ENCODE measurements around the gene TUBB3. TPM values are rescaled to one million over a fixed set of nuclear protein-coding genes. Genes with fewer than 3 reads are reported as not detected.

The TUBB3 gene
- total and polyA plus RNA-seq, 7 experiments from 2014 or later: 0.22 to 2.8 (median 0.48) TPM; not detected in 4

GRCh38 chr16:89892635-89893034, 30.5 kb upstream of the TUBB3 start:
- ATAC-seq: no peak
- no peak overlapping the region for H3K27ac ChIP-seq (ENCODE audit: low read depth, low read length)
- peaks cover 0 to 5% of the 10 kb centered on the region in 2 donors for H3K4me1 ChIP-seq (ENCODE audit: control insufficient read depth in 2 of 2, insufficient read depth in 2 of 2, low read length in 2 of 2)
- Mint-ChIP-seq H3K4me3 (no peak overlapping the region), H3K4me1 (peaks cover 0 to 8% (median 5%) of the 10 kb centered on the region in 7 donors), H3K27me3 (no peaks in the 10 kb centered on the region), H3K27ac (peak overlapping the region in 1 of 9 donors; percentile 56), H3K36me3 (peaks cover 0 to 16% (median 9%) of the 10 kb centered on the region in 5 donors), H3K9me3 (no peaks in the 10 kb centered on the region)
- intact Hi-C loops (cut with micrococcal nuclease): no loop called here
- H3K36me3 ChIP-seq (ENCODE audit: control insufficient read depth in 2 of 3, insufficient read depth in 3 of 3, low read length in 3 of 3): peaks cover 6 to 85% (median 6%) of the 10 kb centered on the region in 3 experiments
- POLR2A ChIA-PET: no interaction called here
- H3K4me3 ChIP-seq (ENCODE audit: low read length): no peak overlapping the region
- no peaks in the 10 kb centered on the region for H3K27me3 ChIP-seq (ENCODE audit: control insufficient read depth in 2 of 2, insufficient read depth in 2 of 2, low read length in 2 of 2)
- DNase-seq: no peak
- CTCF ChIA-PET: no interaction called here
- H3K9me3 ChIP-seq (ENCODE audit: control insufficient read depth in 2 of 3, low read length in 3 of 3): no peaks in the 10 kb centered on the region

GRCh38 chr16:89893642-89894548, 29.2 kb upstream of the TUBB3 start:
- H3K4me3 ChIP-seq (ENCODE audit: low read length): no peak overlapping the region
- H3K9me3 ChIP-seq (ENCODE audit: control insufficient read depth in 2 of 3, low read length in 3 of 3): no peaks in the 10 kb centered on the region
- Mint-ChIP-seq H3K27ac (peak overlapping the region in 1 of 9 donors; percentile 57), H3K4me3 (no peak overlapping the region), H3K4me1 (peaks cover 0 to 8% (median 5%) of the 10 kb centered on the region in 7 donors), H3K36me3 (peaks cover 2 to 16% (median 11%) of the 10 kb centered on the region in 5 donors), H3K9me3 (no peaks in the 10 kb centered on the region), H3K27me3 (no peaks in the 10 kb centered on the region)
- H3K27me3 ChIP-seq (ENCODE audit: control insufficient read depth in 2 of 2, insufficient read depth in 2 of 2, low read length in 2 of 2): no peaks in the 10 kb centered on the region
- CTCF ChIA-PET: interaction anchor here (0.6 kb wide), 1 partner anchor 134 kb away, joined by 3 read pairs; no protein-coding TSS in a partner anchor
- intact Hi-C loops (cut with micrococcal nuclease): no loop called here
- DNase-seq (no peak), ATAC-seq (peak; percentile 22)
- H3K4me1 ChIP-seq (ENCODE audit: control insufficient read depth in 2 of 2, insufficient read depth in 2 of 2, low read length in 2 of 2): peaks cover 0 to 5% of the 10 kb centered on the region in 2 donors
- H3K36me3 ChIP-seq (ENCODE audit: control insufficient read depth in 2 of 3, insufficient read depth in 3 of 3, low read length in 3 of 3): peaks cover 11 to 89% (median 15%) of the 10 kb centered on the region in 3 experiments
- POLR2A ChIA-PET: no interaction called here
- no peak overlapping the region for H3K27ac ChIP-seq (ENCODE audit: low read depth, low read length)

- peak overlapping the region in 1 of 9 donors; percentile 10 for H3K27ac Mint-ChIP-seq
- H3K9me3 ChIP-seq (ENCODE audit: control insufficient read depth in 2 of 3, low read length in 3 of 3): no peaks in the 10 kb centered on the region
- peaks cover 8 to 24% (median 14%) of the 10 kb centered on the region in 5 donors for H3K36me3 Mint-ChIP-seq
Observed at GRCh38 chr16:89895482-89896250, 27.5 kb upstream of the TUBB3 start.

GRCh38 chr16:89897204-89897603, 25.9 kb upstream of the TUBB3 start:
- peaks cover 19 to 89% (median 23%) of the 10 kb centered on the region in 3 experiments for H3K36me3 ChIP-seq (ENCODE audit: control insufficient read depth in 2 of 3, insufficient read depth in 3 of 3, low read length in 3 of 3)
- no peaks in the 10 kb centered on the region for H3K4me1 Mint-ChIP-seq
- no peak overlapping the region for H3K4me3 ChIP-seq (ENCODE audit: low read length)
- H3K9me3 ChIP-seq (ENCODE audit: control insufficient read depth in 2 of 3, low read length in 3 of 3): no peaks in the 10 kb centered on the region
- ATAC-seq (no peak), DNase-seq (no peak)
- POLR2A ChIA-PET: no interaction called here
- H3K27ac ChIP-seq (ENCODE audit: low read depth, low read length): no peak overlapping the region
- no peaks in the 10 kb centered on the region for H3K27me3 Mint-ChIP-seq
- peaks cover 8 to 19% (median 12%) of the 10 kb centered on the region in 5 donors for H3K36me3 Mint-ChIP-seq
- no peak overlapping the region for H3K27ac Mint-ChIP-seq
- no peaks in the 10 kb centered on the region for H3K9me3 Mint-ChIP-seq
- H3K4me1 ChIP-seq (ENCODE audit: control insufficient read depth in 2 of 2, insufficient read depth in 2 of 2, low read length in 2 of 2): no peaks in the 10 kb centered on the region
- intact Hi-C loops (cut with micrococcal nuclease): no loop called here
- H3K4me3 Mint-ChIP-seq: no peak overlapping the region
- no peaks in the 10 kb centered on the region for H3K27me3 ChIP-seq (ENCODE audit: control insufficient read depth in 2 of 2, insufficient read depth in 2 of 2, low read length in 2 of 2)
- CTCF ChIA-PET: no interaction called here

More at GRCh38 chr16:89895482-89896250, 27.5 kb upstream of the TUBB3 start:
- intact Hi-C loops (cut with micrococcal nuclease): no loop called here
- H3K4me1 Mint-ChIP-seq: peaks cover 0 to 3% (median 0%) of the 10 kb centered on the region in 7 donors
- POLR2A ChIA-PET: no interaction called here
- DNase-seq (no peak), ATAC-seq (no peak)
- no peak overlapping the region for H3K4me3 ChIP-seq (ENCODE audit: low read length)
- peaks cover 18 to 98% (median 19%) of the 10 kb centered on the region in 3 experiments for H3K36me3 ChIP-seq (ENCODE audit: control insufficient read depth in 2 of 3, insufficient read depth in 3 of 3, low read length in 3 of 3)
- no peaks in the 10 kb centered on the region for H3K27me3 ChIP-seq (ENCODE audit: control insufficient read depth in 2 of 2, insufficient read depth in 2 of 2, low read length in 2 of 2)
- H3K27ac ChIP-seq (ENCODE audit: low read depth, low read length): no peak overlapping the region
- H3K27me3 Mint-ChIP-seq: no peaks in the 10 kb centered on the region
- H3K9me3 Mint-ChIP-seq: no peaks in the 10 kb centered on the region
- H3K4me3 Mint-ChIP-seq: no peak overlapping the region
- CTCF ChIA-PET: no interaction called here
- no peaks in the 10 kb centered on the region for H3K4me1 ChIP-seq (ENCODE audit: control insufficient read depth in 2 of 2, insufficient read depth in 2 of 2, low read length in 2 of 2)

- Mint-ChIP-seq H3K27ac (peak overlapping the region in 1 of 9 donors; percentile 21), H3K36me3 (peaks cover 8 to 19% (median 12%) of the 10 kb centered on the region in 5 donors)
- CTCF ChIA-PET: no interaction called here
Observed at GRCh38 chr16:89898201-89898967, 24.8 kb upstream of the TUBB3 start.

GRCh38 chr16:89899879-89900481, 23.2 kb upstream of the TUBB3 start:
- ChIA-PET POLR2A (no interaction called here), CTCF (no interaction called here)
- Histone ChIP-seq H3K36me3 (ENCODE audit: control insufficient read depth in 2 of 3, insufficient read depth in 3 of 3, low read length in 3 of 3) (peaks cover 19 to 82% (median 26%) of the 10 kb centered on the region in 3 experiments), H3K9me3 (ENCODE audit: control insufficient read depth in 2 of 3, low read length in 3 of 3) (no peaks in the 10 kb centered on the region), H3K27me3 (ENCODE audit: control insufficient read depth in 2 of 2, insufficient read depth in 2 of 2, low read length in 2 of 2) (no peaks in the 10 kb centered on the region), H3K4me1 (ENCODE audit: control insufficient read depth in 2 of 2, insufficient read depth in 2 of 2, low read length in 2 of 2) (no peaks in the 10 kb centered on the region), H3K4me3 (ENCODE audit: low read length) (no peak overlapping the region), H3K27ac (ENCODE audit: low read depth, low read length) (no peak overlapping the region)
- ATAC-seq (no peak), DNase-seq (no peak)
- no peaks in the 10 kb centered on the region for H3K27me3 Mint-ChIP-seq
- no peaks in the 10 kb centered on the region for H3K4me1 Mint-ChIP-seq
- no peak overlapping the region for H3K4me3 Mint-ChIP-seq
- peaks cover 8 to 19% (median 12%) of the 10 kb centered on the region in 5 donors for H3K36me3 Mint-ChIP-seq
- H3K27ac Mint-ChIP-seq: peak overlapping the region in 3 of 9 donors; percentile 23 to 72 (median 49)
- intact Hi-C loops (cut with micrococcal nuclease): no loop called here
- H3K9me3 Mint-ChIP-seq: no peaks in the 10 kb centered on the region

More at GRCh38 chr16:89898201-89898967, 24.8 kb upstream of the TUBB3 start:
- no peaks in the 10 kb centered on the region for H3K27me3 ChIP-seq (ENCODE audit: control insufficient read depth in 2 of 2, insufficient read depth in 2 of 2, low read length in 2 of 2)
- H3K36me3 ChIP-seq (ENCODE audit: control insufficient read depth in 2 of 3, insufficient read depth in 3 of 3, low read length in 3 of 3): peaks cover 19 to 83% (median 26%) of the 10 kb centered on the region in 3 experiments
- Mint-ChIP-seq H3K4me3 (no peak overlapping the region), H3K4me1 (no peaks in the 10 kb centered on the region), H3K27me3 (no peaks in the 10 kb centered on the region), H3K9me3 (no peaks in the 10 kb centered on the region)
- no peak for ATAC-seq
- H3K4me1 ChIP-seq (ENCODE audit: control insufficient read depth in 2 of 2, insufficient read depth in 2 of 2, low read length in 2 of 2): no peaks in the 10 kb centered on the region
- no peaks in the 10 kb centered on the region for H3K9me3 ChIP-seq (ENCODE audit: control insufficient read depth in 2 of 3, low read length in 3 of 3)
- no peak overlapping the region for H3K27ac ChIP-seq (ENCODE audit: low read depth, low read length)
- POLR2A ChIA-PET: no interaction called here
- intact Hi-C loops (cut with micrococcal nuclease): no loop called here
- no peak overlapping the region for H3K4me3 ChIP-seq (ENCODE audit: low read length)
- no peak for DNase-seq
